DOHH2 (cell line): Measurements from ENCODE around the gene AKAP1.

Experiments
- H3F3A ChIP-seq: fragments of 200-600 bp; sonication (generic), shearing (Covaris generic); 2 replicates; pipeline ENCODE4 v1.6.0; 2016; ENCODE audit warnings: antibody characterized with exemption, mild to moderate bottlenecking; ENCODE audit not compliant: control insufficient read depth, insufficient read depth
- H3K27ac ChIP-seq: fragments of 200-600 bp; sonication (generic); 2 replicates; pipeline ENCODE4 v1.5.1; 2014; ENCODE audit warnings: low read depth, mild to moderate bottlenecking, low read length, moderate library complexity
- H3K27me3 ChIP-seq: fragments of 200-600 bp; sonication (generic); 2 replicates; pipeline ENCODE4 v1.6.1; 2014; ENCODE audit warnings: mild to moderate bottlenecking, low read length, mixed read lengths; ENCODE audit not compliant: control insufficient read depth
- H3K36me3 ChIP-seq: fragments of 200-600 bp; sonication (generic); 2 replicates; pipeline ENCODE4 v1.6.1; 2014; ENCODE audit warnings: mild to moderate bottlenecking, low read length, moderate library complexity, mixed read lengths; ENCODE audit not compliant: control insufficient read depth
- H3K4me1 ChIP-seq: fragments of 200-600 bp; sonication (generic); 2 replicates; pipeline ENCODE4 v1.6.1; 2014; ENCODE audit warnings: mild to moderate bottlenecking, low read length, mixed read lengths; ENCODE audit not compliant: control insufficient read depth
- H3K4me2 ChIP-seq: fragments of 200-600 bp; sonication (generic); 2 replicates; pipeline ENCODE4 v1.6.0; 2014; ENCODE audit warnings: mild to moderate bottlenecking, low read length, moderate library complexity
- H3K4me3 ChIP-seq: fragments of 200-600 bp; sonication (generic); 2 replicates; pipeline ENCODE4 v1.5.1; 2014; ENCODE audit warnings: mild to moderate bottlenecking, low read length, mixed read lengths
- H3K79me2 ChIP-seq: fragments of 200-600 bp; sonication (generic); 2 replicates; pipeline ENCODE4 v1.6.1; 2014; ENCODE audit warnings: mild to moderate bottlenecking, low read length, mixed read lengths; ENCODE audit not compliant: control insufficient read depth
- H3K9me2 ChIP-seq: fragments of 200-600 bp; sonication (generic); replicated peaks from 2 replicates; pipeline ENCODE4 v1.6.1; 2014; ENCODE audit warnings: mild to moderate bottlenecking, low read length, mixed read lengths; ENCODE audit not compliant: control insufficient read depth
- H3K9me3 ChIP-seq: fragments of 200-600 bp; sonication (generic); 2 replicates; pipeline ENCODE4 v1.6.1; 2014; ENCODE audit warnings: antibody characterized with exemption, low read length, mixed read lengths; ENCODE audit not compliant: control insufficient read depth, insufficient read depth
- H4K20me1 ChIP-seq: fragments of 200-600 bp; sonication (generic); 2 replicates; pipeline ENCODE4 v1.6.0; 2014; ENCODE audit warnings: low read depth, mild to moderate bottlenecking, antibody characterized with exemption, low read length, moderate library complexity; ENCODE audit not compliant: control insufficient read depth, insufficient read depth
- EZH2phosphoT487 ChIP-seq: fragments of 200-600 bp; sonication (generic); IDR thresholded peaks from 2 replicates; pipeline ENCODE4 v1.6.1; 2017; ENCODE audit warnings: borderline replicate concordance, mild to moderate bottlenecking, antibody characterized with exemption, low read length, moderate library complexity, mixed read lengths
- TF ChIP-seq, protein P1 (sequence below): fragments of 200-600 bp; sonication (generic); IDR thresholded peaks from one replicate; pipeline ENCODE4 v1.5.1; 2014; ENCODE audit warnings: antibody characterized with exemption, mild to moderate bottlenecking, low read depth, low read length; ENCODE audit not compliant: poor library complexity, severe bottlenecking

The AKAP1 gene

GRCh38 chr17:57136355-57136754, 51.3 kb downstream of the AKAP1 start:
- peaks cover 15% of the 10 kb centered on the region for H3K4me1 ChIP-seq
- H3K79me2 ChIP-seq = no peaks in the 10 kb centered on the region
- no peaks in the 10 kb centered on the region for H3K27me3 ChIP-seq
- H3K36me3 ChIP-seq = no peaks in the 10 kb centered on the region
- H3K9me3 ChIP-seq = no peaks in the 10 kb centered on the region
- no peak overlapping the region for H3K4me3 ChIP-seq
- no peak overlapping the region for H3K4me2 ChIP-seq
- TF ChIP-seq, protein P1, sequence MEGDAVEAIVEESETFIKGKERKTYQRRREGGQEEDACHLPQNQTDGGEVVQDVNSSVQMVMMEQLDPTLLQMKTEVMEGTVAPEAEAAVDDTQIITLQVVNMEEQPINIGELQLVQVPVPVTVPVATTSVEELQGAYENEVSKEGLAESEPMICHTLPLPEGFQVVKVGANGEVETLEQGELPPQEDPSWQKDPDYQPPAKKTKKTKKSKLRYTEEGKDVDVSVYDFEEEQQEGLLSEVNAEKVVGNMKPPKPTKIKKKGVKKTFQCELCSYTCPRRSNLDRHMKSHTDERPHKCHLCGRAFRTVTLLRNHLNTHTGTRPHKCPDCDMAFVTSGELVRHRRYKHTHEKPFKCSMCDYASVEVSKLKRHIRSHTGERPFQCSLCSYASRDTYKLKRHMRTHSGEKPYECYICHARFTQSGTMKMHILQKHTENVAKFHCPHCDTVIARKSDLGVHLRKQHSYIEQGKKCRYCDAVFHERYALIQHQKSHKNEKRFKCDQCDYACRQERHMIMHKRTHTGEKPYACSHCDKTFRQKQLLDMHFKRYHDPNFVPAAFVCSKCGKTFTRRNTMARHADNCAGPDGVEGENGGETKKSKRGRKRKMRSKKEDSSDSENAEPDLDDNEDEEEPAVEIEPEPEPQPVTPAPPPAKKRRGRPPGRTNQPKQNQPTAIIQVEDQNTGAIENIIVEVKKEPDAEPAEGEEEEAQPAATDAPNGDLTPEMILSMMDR = no peak
- TF ChIP-seq EZH2phosphoT487 = no peak
- H3F3A ChIP-seq = no peaks in the 10 kb centered on the region
- no peaks in the 10 kb centered on the region for H4K20me1 ChIP-seq
- no peaks in the 10 kb centered on the region for H3K9me2 ChIP-seq
- H3K27ac ChIP-seq = no peak overlapping the region

DNA sequence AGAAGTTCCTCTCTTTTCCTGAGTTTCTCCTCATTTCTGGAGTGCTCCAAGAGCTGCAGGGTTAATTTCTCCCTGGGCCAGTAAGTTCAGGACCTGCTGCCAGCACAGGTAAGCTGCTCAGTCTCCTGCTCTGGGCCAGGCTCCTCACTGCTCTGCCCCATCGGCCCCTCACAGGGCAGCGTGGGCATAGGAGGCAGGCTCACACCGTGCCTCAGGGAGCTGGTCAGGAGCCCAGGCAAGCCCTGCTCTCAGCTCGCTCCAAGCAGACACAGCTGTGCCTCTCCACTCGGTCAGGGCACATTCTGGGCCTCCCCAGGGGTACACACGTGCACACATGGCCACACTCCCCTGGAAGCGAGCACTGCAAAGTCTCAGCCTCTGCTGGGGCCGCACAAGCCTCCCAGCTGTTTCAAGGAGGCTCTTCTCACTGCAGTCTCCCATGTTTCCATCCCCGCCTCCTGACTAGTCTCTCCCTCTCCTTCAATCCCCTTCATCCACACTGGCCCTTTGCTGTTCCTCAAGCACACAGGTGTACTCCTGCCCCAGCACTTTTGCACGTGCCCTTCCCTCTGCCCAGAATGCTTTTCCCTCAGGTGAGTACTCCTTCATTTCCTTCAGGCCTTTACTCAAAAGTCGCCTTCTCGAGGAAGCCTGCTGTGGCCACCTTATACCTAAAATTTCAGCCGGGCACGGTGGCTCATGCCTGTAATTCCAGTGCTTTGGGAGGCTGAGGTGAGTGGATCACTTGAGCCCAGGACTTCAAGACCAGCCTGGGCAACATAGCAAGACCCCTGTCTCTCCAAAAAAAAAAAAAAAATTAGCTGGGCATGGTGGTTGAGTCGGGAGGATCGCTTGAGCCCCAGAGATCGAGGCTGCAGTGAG, 53.2 kb downstream of the AKAP1 start:
- H3K4me3 ChIP-seq = no peak overlapping the region
- no peak overlapping the region for H3K27ac ChIP-seq
- no peaks in the 10 kb centered on the region for H4K20me1 ChIP-seq
- H3K4me2 ChIP-seq = no peak overlapping the region
- no peaks in the 10 kb centered on the region for H3K9me3 ChIP-seq
- H3F3A ChIP-seq = no peaks in the 10 kb centered on the region
- TF ChIP-seq EZH2phosphoT487 = no peak
- TF ChIP-seq, protein P1 = no peak
- H3K9me2 ChIP-seq = no peaks in the 10 kb centered on the region
- peaks cover 5% of the 10 kb centered on the region for H3K27me3 ChIP-seq
- H3K4me1 ChIP-seq = peaks cover 7% of the 10 kb centered on the region
- no peaks in the 10 kb centered on the region for H3K36me3 ChIP-seq
- no peaks in the 10 kb centered on the region for H3K79me2 ChIP-seq

- TF ChIP-seq, protein P1 = no peak
- TF ChIP-seq EZH2phosphoT487 = no peak
- Histone ChIP-seq H3K27me3 (peaks cover 7% of the 10 kb centered on the region), H3K9me2 (no peaks in the 10 kb centered on the region), H3K4me1 (no peaks in the 10 kb centered on the region; the same call in none of the 2 replicates), H3K9me3 (no peaks in the 10 kb centered on the region), H4K20me1 (no peaks in the 10 kb centered on the region), H3F3A (no peaks in the 10 kb centered on the region), H3K79me2 (no peaks in the 10 kb centered on the region), H3K27ac (no peak overlapping the region), H3K4me2 (no peak overlapping the region), H3K4me3 (no peak overlapping the region), H3K36me3 (no peaks in the 10 kb centered on the region)
Measured at GRCh38 chr17:57138956-57139576, 54.0 kb downstream of the AKAP1 start.
